HCT116 (cell line): ENCODE data around the gene CDK11B. TPM values are rescaled to one million over a fixed set of nuclear protein-coding genes. Genes with fewer than 3 reads are reported as not detected.

Experiments
- ATAC-seq: fragments of 200-7000 bp; cut with Tn5 transposase; 2 replicates; pipeline ENCODE4 v1.9.1; 2020; ENCODE audit warnings: mild to moderate bottlenecking, moderate library complexity
- BruUV-seq: library from RNA; stranded (reverse); fragments of 400-500 nt; replicated peaks from 2 replicates; lab custom pipeline; 2021; lab: Mats Ljungman, UMichigan
- CTCF ChIA-PET: fragments of 300-600 bp; sonication (Branson Sonifier 250); formaldehyde crosslinking; loops from one replicate; lab custom pipeline; 2021; ENCODE audit warnings: antibody characterized with exemption; lab: Charles Lee
- POLR2A ChIA-PET: fragments of 300-600, 350-600 bp; sonication (Branson Sonifier 250); formaldehyde crosslinking; loops from one replicate; lab custom pipeline; 2021; ENCODE audit warnings: antibody characterized with exemption; lab: Charles Lee
- RAD21 ChIA-PET, 2 experiments: fragments of 300-600 bp; sonication (Branson Sonifier 250); formaldehyde crosslinking; loops; one replicate each; lab custom pipeline; 2023; ENCODE audit warnings: low total read pairs in 2 of 2; ENCODE audit not compliant: uncharacterized antibody in 2 of 2, unreplicated experiment in 2 of 2, low non-redundant PET in 1 of 2; lab: Charles Lee
- DNase-seq: peaks from one replicate; pipeline ENCODE4 v3.0.0-alpha.2; 2010; ENCODE audit warnings: low read depth, low spot score
- H2AFZ ChIP-seq: fragments of 200-600 bp; shearing (Covaris generic), sonication (generic); 2 replicates; pipeline ENCODE4 v1.6.1; 2017; ENCODE audit warnings: low read depth, mixed run types, mixed read lengths, antibody characterized with exemption, low read length; ENCODE audit not compliant: poor library complexity, severe bottlenecking
- H3K27ac ChIP-seq: 2 replicates; pipeline ENCODE4 v1.5.1; 2012; ENCODE audit warnings: low read depth, low read length
- H3K27me3 ChIP-seq: fragments of 200-600 bp; sonication (generic); 2 replicates; pipeline ENCODE4 v1.6.1; 2016; ENCODE audit warnings: mixed run types, low read length, mixed read lengths; ENCODE audit not compliant: insufficient read depth
- H3K36me3 ChIP-seq, 2 experiments: fragments of 200-500 bp in 1 of 2; fragments of 200-600 bp in 1 of 2; sonication (Bioruptor generic) in 1 of 2; sonication (generic) in 1 of 2; 2 replicates each; pipeline versions ENCODE4 v1.5.1 to v1.6.1; 2014 to 2016; ENCODE audit warnings: low read length in 2 of 2, inconsistent platforms in 1 of 2, mixed read lengths in 1 of 2, mixed run types in 1 of 2; ENCODE audit not compliant: insufficient read depth in 2 of 2, control insufficient read depth in 1 of 2
- H3K4me1 ChIP-seq, 2 experiments: fragments of 200-600 bp in 1 of 2; sonication (generic) in 1 of 2; 2 replicates each; pipeline versions ENCODE4 v1.5.1 to v1.6.1; 2012 to 2017; ENCODE audit warnings: low read length in 2 of 2, inconsistent platforms in 1 of 2, mild to moderate bottlenecking in 1 of 2, mixed read lengths in 1 of 2, mixed run types in 1 of 2, moderate library complexity in 1 of 2; ENCODE audit not compliant: insufficient read depth in 2 of 2, control insufficient read depth in 1 of 2
- H3K4me2 ChIP-seq: fragments of 200-600 bp; sonication (generic); 2 replicates; pipeline ENCODE4 v1.6.1; 2017; ENCODE audit warnings: mixed run types, low read length, mixed read lengths
- H3K4me3 ChIP-seq, 2 experiments: fragments of 200-600 bp in 1 of 2; sonication (generic) in 1 of 2; replicated peaks in 1 of 2; 2 replicates each; pipeline ENCODE4 v1.5.1; 2011 to 2016; ENCODE audit warnings: low read length in 2 of 2, control low read depth in 1 of 2, low read depth in 1 of 2, mild to moderate bottlenecking in 1 of 2, mixed read lengths in 1 of 2, mixed run types in 1 of 2
- H3K79me2 ChIP-seq: fragments of 200-600 bp; sonication (generic); 2 replicates; pipeline ENCODE4 v1.6.1; 2017; ENCODE audit warnings: mild to moderate bottlenecking, mixed run types, low read length, moderate library complexity, mixed read lengths; ENCODE audit not compliant: insufficient read depth
- H3K9ac ChIP-seq: fragments of 200-600 bp; sonication (generic); 2 replicates; pipeline ENCODE4 v1.6.1; 2016; ENCODE audit warnings: low read length, mixed read lengths
- H3K9me2 ChIP-seq: fragments of 200-600 bp; sonication (generic), shearing (Covaris generic); 2 replicates; pipeline ENCODE4 v1.6.1; 2017; ENCODE audit warnings: mixed run types, mild to moderate bottlenecking, moderate library complexity; ENCODE audit not compliant: insufficient read depth
- H3K9me3 ChIP-seq, 2 experiments: fragments of 200-500 bp in 1 of 2; fragments of 200-600 bp in 1 of 2; sonication (Bioruptor generic) in 1 of 2; sonication (generic) in 1 of 2; 2 replicates each; pipeline ENCODE4 v1.6.1; 2014 to 2017; ENCODE audit warnings: low read length in 2 of 2, mixed read lengths in 2 of 2, inconsistent platforms in 1 of 2, low read depth in 1 of 2, mild to moderate bottlenecking in 1 of 2, mixed run types in 1 of 2, moderate library complexity in 1 of 2; ENCODE audit not compliant: control insufficient read depth in 1 of 2, insufficient read depth in 1 of 2
- H4K20me1 ChIP-seq: fragments of 200-600 bp; sonication (generic), shearing (Covaris generic); 2 replicates; pipeline ENCODE4 v1.6.1; 2017; ENCODE audit warnings: mixed run types, mild to moderate bottlenecking, moderate library complexity; ENCODE audit not compliant: insufficient read depth
- CBX3 ChIP-seq: IDR thresholded peaks from 2 replicates; pipeline ENCODE4 v1.6.1; 2012; ENCODE audit warnings: low read depth
- CEBPB ChIP-seq: IDR thresholded peaks from 2 replicates; pipeline ENCODE4 v1.6.1; 2012; ENCODE audit warnings: low read depth
- CTCF ChIP-seq, 3 experiments: fragments of 200-600 bp in 1 of 3; sonication (generic) in 1 of 3; IDR thresholded peaks in 2 of 3; conservative IDR thresholded peaks in 1 of 3; 2 replicates each; pipeline ENCODE4 v1.5.1; 2012 to 2017; ENCODE audit warnings: low read depth in 2 of 3, low read length in 2 of 3, antibody characterized with exemption in 1 of 3, borderline replicate concordance in 1 of 3, control low read depth in 1 of 3, mild to moderate bottlenecking in 1 of 3, mixed read lengths in 1 of 3, mixed run types in 1 of 3, moderate library complexity in 1 of 3; ENCODE audit not compliant: insufficient read depth in 1 of 3
- JUND ChIP-seq: IDR thresholded peaks from 2 replicates; pipeline ENCODE4 v1.6.1; 2012
- POLR2A ChIP-seq: IDR thresholded peaks from 2 replicates; pipeline ENCODE4 v1.7.0; 2011; ENCODE audit warnings: borderline replicate concordance; ENCODE audit not compliant: insufficient read depth, insufficient read length; ENCODE audit errors: extremely low read depth
- POLR2AphosphoS5 ChIP-seq: IDR thresholded peaks from 2 replicates; pipeline ENCODE4 v1.6.1; 2011; ENCODE audit warnings: mild to moderate bottlenecking, low read depth, low read length, moderate library complexity
- REST ChIP-seq: IDR thresholded peaks from 2 replicates; pipeline ENCODE4 v1.6.1; 2012; ENCODE audit warnings: low read depth
- SP1 ChIP-seq: IDR thresholded peaks from 2 replicates; pipeline ENCODE4 v1.6.1; 2012; ENCODE audit warnings: low read depth
- SRF ChIP-seq: IDR thresholded peaks from 2 replicates; pipeline ENCODE4 v1.6.1; 2012; ENCODE audit warnings: low read depth
- TCF7L2 ChIP-seq: IDR thresholded peaks from 2 replicates; pipeline ENCODE4 v1.7.0; 2011; ENCODE audit warnings: borderline replicate concordance, inconsistent platforms; ENCODE audit not compliant: insufficient read depth, insufficient read length; ENCODE audit errors: extremely low read depth
- intact Hi-C: fragments of 100-400 bp; cut with micrococcal nuclease; formaldehyde crosslinking; loops from 2 replicates; pipeline ENCODE4 v1.10.0; 2022
- total RNA-seq: library from RNA; stranded (reverse); gene quantifications from one replicate; pipeline ENCODE4 v1.2.1, GENCODE V29; 2021; ENCODE audit not compliant: unreplicated experiment
- TF ChIP-seq, protein P1 (sequence below): IDR thresholded peaks from 2 replicates; pipeline ENCODE4 v1.6.1; 2012

Gene CDK11B
- total RNA-seq, 1 experiment from 2014 or later, result 31.5 TPM

DNA sequence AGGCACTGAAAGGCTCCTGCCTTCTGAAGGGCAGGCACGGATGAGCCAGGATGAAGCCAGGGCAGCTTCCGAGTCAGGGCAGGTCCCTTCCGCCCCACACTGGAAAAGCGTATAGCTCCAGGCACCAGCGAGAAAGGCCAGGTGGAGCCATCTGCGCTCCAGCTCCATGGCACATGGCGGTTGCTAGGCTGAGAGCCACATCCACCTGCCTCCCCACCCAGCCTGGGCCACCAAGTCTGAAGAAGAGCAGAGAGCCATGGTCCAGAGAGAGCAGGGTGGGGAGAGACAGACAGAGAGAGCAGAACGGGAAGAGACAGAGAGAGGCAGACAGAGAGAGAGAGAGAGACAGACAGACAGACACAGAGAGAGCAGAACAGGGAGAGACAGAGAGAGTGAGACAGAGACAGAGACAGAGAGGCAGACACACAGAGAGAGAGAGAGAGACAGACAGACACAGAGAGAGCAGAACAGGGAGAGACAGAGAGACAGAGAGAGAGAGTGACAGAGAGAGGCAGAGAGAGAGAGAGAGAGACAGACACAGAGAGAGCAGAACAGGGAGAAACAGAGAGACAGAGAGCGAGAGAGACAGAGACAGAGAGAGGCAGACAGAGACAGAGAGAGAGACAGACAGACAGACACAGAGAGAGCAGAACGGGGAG, 64.1 kb downstream of the CDK11B start:
- no peaks in the 10 kb centered on the region for H4K20me1 ChIP-seq
- DNase-seq (no peak), ATAC-seq (no peak)
- POLR2A ChIA-PET, result no interaction called here
- H3K36me3 ChIP-seq, result no peaks in the 10 kb centered on the region
- BruUV-seq, result no TSS peak
- TF ChIP-seq, protein P1, sequence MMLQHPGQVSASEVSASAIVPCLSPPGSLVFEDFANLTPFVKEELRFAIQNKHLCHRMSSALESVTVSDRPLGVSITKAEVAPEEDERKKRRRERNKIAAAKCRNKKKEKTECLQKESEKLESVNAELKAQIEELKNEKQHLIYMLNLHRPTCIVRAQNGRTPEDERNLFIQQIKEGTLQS, result no peak
- TF ChIP-seq CBX3 (no peak), POLR2A (no peak), JUND (no peak), TCF7L2 (no peak), SRF (no peak), CEBPB (no peak), CTCF (IDR thresholded peaks at IDR 0.05 in 2 of 3, conservative IDR thresholded peaks at IDR 0.05 in 1 of 3; ENCODE audit: borderline replicate concordance in 1 of 3, insufficient read depth in 1 of 3, low read depth in 2 of 3, low read length in 2 of 3) (no peak), SP1 (no peak), REST (no peak), POLR2AphosphoS5 (no peak)
- no peaks in the 10 kb centered on the region for H3K79me2 ChIP-seq
- H3K27ac ChIP-seq, result no peak overlapping the region
- CTCF ChIA-PET, result no interaction called here
- H3K9ac ChIP-seq, result no peak overlapping the region
- no peaks in the 10 kb centered on the region for H3K9me2 ChIP-seq
- H3K4me3 ChIP-seq, result no peak overlapping the region
- H3K4me2 ChIP-seq, result no peak overlapping the region
- RAD21 ChIA-PET, result no interaction called here
- H3K9me3 ChIP-seq, result no peaks in the 10 kb centered on the region
- H2AFZ ChIP-seq, result no peak overlapping the region
- intact Hi-C loops, result no loop called here
- H3K27me3 ChIP-seq, result peaks cover 11% of the 10 kb centered on the region; the same call in 1 of the 2 replicates
- peaks cover 8 to 30% of the 10 kb centered on the region in 2 experiments; a peak in 3 of 4 replicates for H3K4me1 ChIP-seq
